Right lobe of liver (tissue), 6 donors: Measurements from ENCODE around the gene POLR2J. TPM values are rescaled to one million over a fixed set of nuclear protein-coding genes. Genes with fewer than 3 reads are reported as not detected.
A peak's percentile ranks its signal among the peaks of the same experiment; 100 is the strongest.

ENCODE experiments used
- ATAC-seq, 4 donors: fragments of 200-7000 bp; cut with Tn5 transposase; one replicate each; pipeline ENCODE4 v1.9.1; 2020; ENCODE audit warnings: mild to moderate bottlenecking in 4 of 4, moderate library complexity in 4 of 4
- DNase-seq, 3 donors: peaks; one replicate each; pipeline ENCODE4 v3.0.0-alpha.2; 2020
- H3K27ac ChIP-seq, 3 donors: fragments of 200-600 bp; one replicate each; pipeline ENCODE4 v1.8.0; 2022
- H3K27me3 ChIP-seq, 2 donors: fragments of 200-600 bp; one replicate each; pipeline ENCODE4 v1.8.0; 2022
- H3K36me3 ChIP-seq, 4 donors: fragments of 200-600 bp; sonication (generic) in 1 of 4; one replicate each; pipeline versions ENCODE4 v1.5.1 to v1.8.0; 2017 to 2022; ENCODE audit warnings: control low read depth in 1 of 4
- H3K4me1 ChIP-seq, 4 donors: fragments of 200-600 bp; sonication (generic) in 1 of 4; one replicate each; pipeline versions ENCODE4 v1.5.1 to v1.8.0; 2017 to 2022; ENCODE audit warnings: control low read depth in 1 of 4
- H3K4me3 ChIP-seq, 3 donors: fragments of 200-600 bp; one replicate each; pipeline ENCODE4 v1.8.0; 2022
- H3K9me3 ChIP-seq, 4 donors: fragments of 200-600 bp; sonication (generic) in 1 of 4; one replicate each; pipeline versions ENCODE4 v1.5.1 to v1.8.0; 2017 to 2022; ENCODE audit warnings: control low read depth in 1 of 4
- CTCF ChIP-seq, 4 donors: fragments of 200-600 bp in 3 of 4; fragments of 450-650 bp in 1 of 4; IDR thresholded peaks; one replicate each; pipeline versions ENCODE4 v1.5.1 to v1.8.0; 2016 to 2022; ENCODE audit warnings: antibody characterized with exemption in 4 of 4, mild to moderate bottlenecking in 2 of 4
- POLR2A ChIP-seq: fragments of 450-650 bp; IDR thresholded peaks from one replicate; pipeline ENCODE4 v1.6.1; 2017; ENCODE audit warnings: antibody characterized with exemption, mild to moderate bottlenecking
- WGBS: methylation state at CpG from one replicate; pipeline ENCODE4 v1.1.6; 2018; ENCODE audit warnings: low coverage, low lambda C conversion rate; ENCODE audit not compliant: insufficient coverage; ENCODE audit errors: missing lambda C conversion rate; 5-methylcytosine and 5-hydroxymethylcytosine counted together
- intact Hi-C, 2 donors: fragments of 100-400 bp; cut with DNase I; formaldehyde crosslinking; loops; one replicate each; pipeline versions ENCODE4 v1.11.2 to v1.14.1; 2022
- total RNA-seq, 6 experiments: library from RNA; depleted of rRNA in 2 of 6; stranded (reverse); fragments of >200 nt in 2 of 6; fragmentation: NEBNext Ultra II Directional in 3 of 6; extraction: Animal tissue kit (Norgen Biotek cat#: 25700) in 3 of 6; gene quantifications; one replicate each; pipeline versions ENCODE4 v1.1.0 to v1.2.4, GENCODE V29; 2016 to 2023
- donor health status: DM: no; HTN: yes; CAD: no.
- donor health status: DM: no; HTN: no; CAD: no.
- donor health status: DM: no; HTN: no; CAD: no.
- donor health status: DM: no; HTN: yes; CAD: no.
- donor health status: DM: no; HTN: yes; CAD: no.

Gene POLR2J
- total RNA-seq, 6 experiments from 2014 or later = 18.8 to 27.1 (median 20.3) TPM

- peak; percentile 1 to 14 (median 8) for ATAC-seq
Measured at GRCh38 chr7:102469351-102469971, 9.3 kb downstream of the POLR2J start.

GRCh38 chr7:102468478-102469350 lies 10.0 kb downstream of the POLR2J start:
- intact Hi-C loops = no loop called here
- peak; percentile 42 to 81 (median 71) for DNase-seq
- ATAC-seq = peak in 2 of 4 donors; percentile 13 to 17
- WGBS = 57% methylated on average over 10 of the region's 40 CpGs
- Histone ChIP-seq H3K27ac (peak overlapping the region in 2 of 3 donors; percentile 80 to 83), H3K27me3 (no peaks in the 10 kb centered on the region), H3K36me3 (peaks cover 0 to 12% (median 1%) of the 10 kb centered on the region in 4 donors), H3K9me3 (no peaks in the 10 kb centered on the region), H3K4me3 (no peak overlapping the region), H3K4me1 (peaks cover 0 to 35% (median 15%) of the 10 kb centered on the region in 4 donors)
- no peak for TF ChIP-seq CTCF (IDR thresholded peaks at IDR 0.05)
- no peak for TF ChIP-seq POLR2A

More at GRCh38 chr7:102469351-102469971, 9.3 kb downstream of the POLR2J start:
- intact Hi-C loops = no loop called here
- Histone ChIP-seq H3K27me3 (no peaks in the 10 kb centered on the region), H3K4me3 (peak overlapping the region in 2 of 3 donors; percentile 12 to 34), H3K27ac (peak overlapping the region in 2 of 3 donors; percentile 80 to 83), H3K4me1 (peaks cover 0 to 35% (median 13%) of the 10 kb centered on the region in 4 donors), H3K36me3 (peaks cover 0 to 12% (median 1%) of the 10 kb centered on the region in 4 donors), H3K9me3 (no peaks in the 10 kb centered on the region)
- WGBS = 47% methylated on average over 5 of the region's 24 CpGs
- DNase-seq = peak; percentile 38 to 58 (median 56)
- TF ChIP-seq POLR2A (no peak), CTCF (IDR thresholded peaks at IDR 0.05) (no peak)

GRCh38 chr7:102467581-102468477 lies 10.9 kb downstream of the POLR2J start:
- H3K36me3 ChIP-seq = peaks cover 0 to 3% (median 1%) of the 10 kb centered on the region in 4 donors
- DNase-seq = peak; percentile 24 to 53 (median 44)
- WGBS = no CpG with 5 or more reads among the region's 24 CpGs
- H3K27ac ChIP-seq = no peak overlapping the region
- intact Hi-C loops = no loop called here
- peaks cover 0 to 35% (median 17%) of the 10 kb centered on the region in 4 donors for H3K4me1 ChIP-seq
- ATAC-seq = no peak
- no peaks in the 10 kb centered on the region for H3K27me3 ChIP-seq
- TF ChIP-seq CTCF (IDR thresholded peaks at IDR 0.05) (no peak), POLR2A (no peak)
- no peak overlapping the region for H3K4me3 ChIP-seq
- no peaks in the 10 kb centered on the region for H3K9me3 ChIP-seq

- Histone ChIP-seq H3K27ac (no peak overlapping the region), H3K27me3 (no peaks in the 10 kb centered on the region), H3K36me3 (no peaks in the 10 kb centered on the region), H3K9me3 (no peaks in the 10 kb centered on the region), H3K4me1 (peaks cover 0 to 33% (median 17%) of the 10 kb centered on the region in 4 donors), H3K4me3 (no peak overlapping the region)
- no peak for TF ChIP-seq CTCF (IDR thresholded peaks at IDR 0.05)
- TF ChIP-seq POLR2A = no peak
- intact Hi-C loops = no loop called here
- ATAC-seq (no peak), DNase-seq (no peak)
- WGBS = 87% methylated on average over 7 of the region's 7 CpGs
Measured at GRCh38 chr7:102466097-102466496, 12.6 kb downstream of the POLR2J start.
